SK-N-SH (cell line): Measurements from ENCODE around the gene PIGM. TPM values are rescaled to one million over a fixed set of nuclear protein-coding genes. Genes with fewer than 3 reads are reported as not detected.

ENCODE experiments used
- CTCF ChIA-PET: fragments of 300-600, 350-600 bp; formaldehyde crosslinking; extraction: SDS; loops from one replicate; lab custom pipeline; 2021; lab: Yijun Ruan, JAX
- POLR2A ChIA-PET: fragments of 350-600 bp; sonication (Branson Sonifier 250); formaldehyde crosslinking; extraction: SDS; loops from one replicate; lab custom pipeline; 2020; ENCODE audit warnings: antibody characterized with exemption, inconsistent platforms; lab: Yijun Ruan, JAX
- DNase-seq: peaks from one replicate; pipeline ENCODE4 v3.0.0; 2012
- H2AFZ ChIP-seq: fragments of 200-600 bp; sonication (generic); 2 replicates; pipeline ENCODE4 v1.8.1; 2016; ENCODE audit warnings: antibody characterized with exemption, mild to moderate bottlenecking, low read depth
- H3F3A ChIP-seq: fragments of 200-600 bp; sonication (generic); replicated peaks from 2 replicates; pipeline ENCODE3; 2016; ENCODE audit warnings: antibody characterized with exemption, mild to moderate bottlenecking; ENCODE audit not compliant: insufficient read depth
- H3K27ac ChIP-seq, 2 experiments: fragments of 200-500 bp in 1 of 2; fragments of 200-600 bp in 1 of 2; sonication (Bioruptor generic) in 1 of 2; sonication (generic), shearing (Covaris generic) in 1 of 2; 2 replicates each; pipeline versions ENCODE4 v1.5.1 to v1.6.1; 2014 to 2016; ENCODE audit warnings: low read depth in 2 of 2, inconsistent platforms in 1 of 2, low read length in 1 of 2, mild to moderate bottlenecking in 1 of 2, mixed read lengths in 1 of 2
- H3K27me3 ChIP-seq: fragments of 200-600 bp; sonication (generic), shearing (Covaris generic); 2 replicates; pipeline ENCODE4 v1.6.1; 2016; ENCODE audit warnings: mixed run types; ENCODE audit not compliant: insufficient read depth
- H3K36me3 ChIP-seq, 2 experiments: fragments of 200-500 bp in 1 of 2; fragments of 200-600 bp in 1 of 2; sonication (Bioruptor generic) in 1 of 2; sonication (generic) in 1 of 2; replicated peaks in 1 of 2; 2 replicates each; pipeline versions ENCODE3 to v1.5.1; 2014 to 2016; ENCODE audit warnings: low read length in 1 of 2, mild to moderate bottlenecking in 1 of 2; ENCODE audit not compliant: insufficient read depth in 2 of 2, control insufficient read depth in 1 of 2
- H3K4me1 ChIP-seq, 2 experiments: fragments of 200-500 bp in 1 of 2; fragments of 200-600 bp in 1 of 2; sonication (Bioruptor generic) in 1 of 2; sonication (generic), shearing (Covaris generic) in 1 of 2; 2 replicates each; pipeline versions ENCODE4 v1.5.1 to v1.6.1; 2014 to 2016; ENCODE audit warnings: low read depth in 1 of 2, low read length in 1 of 2, mixed run types in 1 of 2; ENCODE audit not compliant: insufficient read depth in 2 of 2, control insufficient read depth in 1 of 2
- H3K4me2 ChIP-seq: fragments of 200-600 bp; sonication (generic), shearing (Covaris generic); 2 replicates; pipeline ENCODE4 v1.6.1; 2017; ENCODE audit warnings: mixed run types
- H3K4me3 ChIP-seq, 2 experiments: fragments of 200-500 bp in 1 of 2; fragments of 200-600 bp in 1 of 2; sonication (Bioruptor generic) in 1 of 2; sonication (generic), shearing (Covaris generic) in 1 of 2; 2 replicates each; pipeline versions ENCODE4 v1.5.1 to v1.8.1; 2014 to 2016; ENCODE audit warnings: low read depth in 2 of 2, inconsistent platforms in 1 of 2, low read length in 1 of 2, mild to moderate bottlenecking in 1 of 2, mixed read lengths in 1 of 2, moderate library complexity in 1 of 2
- H3K79me2 ChIP-seq: fragments of 200-600 bp; sonication (generic); 2 replicates; pipeline ENCODE4 v1.8.1; 2017; ENCODE audit warnings: mild to moderate bottlenecking; ENCODE audit not compliant: insufficient read depth
- H3K9ac ChIP-seq: fragments of 200-600 bp; sonication (generic); 2 replicates; pipeline ENCODE4 v1.6.1; 2017; ENCODE audit warnings: mixed run types
- H3K9me2 ChIP-seq: fragments of 200-600 bp; sonication (generic); 2 replicates; pipeline ENCODE4 v1.6.1; 2017; ENCODE audit warnings: mixed run types
- H3K9me3 ChIP-seq: fragments of 200-600 bp; sonication (generic); 2 replicates; pipeline ENCODE4 v1.6.1; 2017; ENCODE audit warnings: mixed run types, mild to moderate bottlenecking, moderate library complexity
- H4K20me1 ChIP-seq: fragments of 200-600 bp; sonication (generic); 2 replicates; pipeline ENCODE4 v1.6.1; 2017; ENCODE audit warnings: mild to moderate bottlenecking, mixed run types; ENCODE audit not compliant: insufficient read depth
- CHD2 ChIP-seq: fragments of 150-350 bp; IDR thresholded peaks from 2 replicates; pipeline ENCODE4 v1.6.1; 2018; ENCODE audit warnings: low read length; ENCODE audit not compliant: partially characterized antibody
- EZH2phosphoT487 ChIP-seq: fragments of 200-600 bp; sonication (generic); IDR thresholded peaks from 2 replicates; pipeline ENCODE4 v1.6.1; 2017; ENCODE audit warnings: low read depth, mixed run types, mild to moderate bottlenecking, antibody characterized with exemption, moderate library complexity, borderline replicate concordance
- FOXJ3 ChIP-seq: sonication (generic); formaldehyde crosslinking; IDR thresholded peaks from 2 replicates; pipeline ENCODE4 v1.5.1; 2020; ENCODE audit warnings: mild to moderate bottlenecking, missing genetic modification reagents
- FOXM1 ChIP-seq: IDR thresholded peaks from 2 replicates; pipeline ENCODE4 v1.4.0; 2012; ENCODE audit warnings: low read depth, mild to moderate bottlenecking
- GABPA ChIP-seq: IDR thresholded peaks from 2 replicates; pipeline ENCODE4 v1.4.0; 2012; ENCODE audit warnings: low read depth, mild to moderate bottlenecking
- GATA2 ChIP-seq: sonication (generic); formaldehyde crosslinking; IDR thresholded peaks from 2 replicates; pipeline ENCODE4 v1.5.0; 2020; ENCODE audit warnings: mild to moderate bottlenecking, missing genetic modification reagents
- SIN3A ChIP-seq: IDR thresholded peaks from 2 replicates; pipeline ENCODE4 v1.6.1; 2012; ENCODE audit warnings: low read depth, mild to moderate bottlenecking, low read length, moderate library complexity, borderline replicate concordance
- SMC3 ChIP-seq: IDR thresholded peaks from 2 replicates; pipeline ENCODE4 v1.6.1; 2012; ENCODE audit warnings: low read depth, low read length, improper control_type of control experiment
- TAF1 ChIP-seq: IDR thresholded peaks from 2 replicates; pipeline ENCODE4 v1.6.1; 2012; ENCODE audit warnings: low read depth, mild to moderate bottlenecking, low read length, moderate library complexity, borderline replicate concordance
- TCF12 ChIP-seq: IDR thresholded peaks from 2 replicates; pipeline ENCODE4 v1.4.0; 2012
- TEAD4 ChIP-seq: IDR thresholded peaks from 2 replicates; pipeline ENCODE4 v1.4.0; 2012; ENCODE audit warnings: mild to moderate bottlenecking, borderline replicate concordance; ENCODE audit not compliant: insufficient read depth
- WGBS: methylation state at CpG from one replicate; pipeline ENCODE4 v1.1.6; 2017; ENCODE audit warnings: low lambda C conversion rate; 5-methylcytosine and 5-hydroxymethylcytosine counted together
- polyA plus RNA-seq, 3 experiments: library from polyadenylated mRNA; depleted of rRNA; stranded (reverse); fragments of >200 nt; gene quantifications; 2 replicates each; pipeline ENCODE4 v1.2.3, GENCODE V29; 2012
- TF ChIP-seq, protein P1 (sequence below): IDR thresholded peaks from 2 replicates; pipeline ENCODE4 v1.4.0; 2012; ENCODE audit warnings: low read depth, borderline replicate concordance
- TF ChIP-seq, protein P2 (sequence below): fragments of 150-350 bp; IDR thresholded peaks from 2 replicates; pipeline ENCODE4 v1.6.1; 2016; ENCODE audit warnings: mild to moderate bottlenecking, low read depth, low read length
- TF ChIP-seq, protein P3 (sequence below): IDR thresholded peaks from 2 replicates; pipeline ENCODE4; 2012
- TF ChIP-seq, protein P4 (sequence below): IDR thresholded peaks from 2 replicates; pipeline ENCODE4 v1.4.0; 2012; ENCODE audit warnings: low read depth, borderline replicate concordance

The PIGM gene
- polyA plus RNA-seq, 1 of the 3 experiments (the other 2 are of a cell fraction): 4.0 TPM

DNA sequence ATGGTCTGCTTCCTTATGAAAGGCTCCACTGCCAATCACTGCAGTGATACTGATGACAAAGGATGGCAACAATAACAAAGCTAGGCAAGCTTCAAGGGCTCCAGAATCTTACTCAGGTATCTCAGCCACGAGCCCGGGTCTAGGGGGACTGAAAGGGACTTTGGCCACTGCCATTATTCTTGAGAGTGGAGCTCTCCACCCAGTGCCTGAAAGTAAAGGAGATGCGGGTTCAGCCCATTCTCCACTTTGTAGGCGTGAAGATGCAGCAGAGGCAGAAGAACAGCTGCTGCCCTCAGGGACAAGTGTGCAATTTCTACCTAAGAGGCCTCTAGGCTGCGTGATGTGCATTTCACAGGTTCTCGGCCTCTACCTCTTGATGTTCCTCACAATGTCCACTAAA, 46.3 kb downstream of the PIGM start (continued):
- TF ChIP-seq GATA2 (CRISPR knock-in tag): no peak
- no peak for TF ChIP-seq TEAD4

DNA sequence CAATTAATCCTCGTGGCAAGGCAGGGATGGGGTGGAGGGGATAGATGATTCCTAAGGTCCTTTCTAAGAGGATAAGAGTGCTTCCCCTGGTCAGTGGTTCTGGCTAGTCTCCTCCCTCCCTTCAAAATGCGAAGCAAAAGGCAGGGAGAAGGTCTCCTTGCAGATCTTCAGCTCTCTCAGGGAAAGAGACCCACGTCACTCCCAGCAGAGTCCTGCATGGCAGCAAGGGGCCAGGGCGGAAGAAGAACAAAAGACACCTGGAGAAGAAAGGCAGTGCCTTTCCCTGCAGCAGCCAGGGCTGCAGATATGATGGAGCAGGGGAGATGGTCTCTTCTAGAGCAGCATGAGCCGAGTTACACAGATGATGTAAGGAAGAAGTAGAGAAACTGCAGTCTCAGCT, 48.1 kb downstream of the PIGM start:
- ChIA-PET CTCF (interaction anchor here (1.0 to 5.0 kb wide), 3 partner anchors 11 to 63 kb away, joined by 3 to 41 read pairs (median 4); no protein-coding TSS in a partner anchor), POLR2A (no interaction called here)
- Histone ChIP-seq H2AFZ (no peak overlapping the region), H3K9me3 (no peaks in the 10 kb centered on the region), H3K36me3 (no peaks in the 10 kb centered on the region), H3K4me3 (no peak overlapping the region), H3K4me2 (no peak overlapping the region), H3K9me2 (no peaks in the 10 kb centered on the region), H3F3A (no peaks in the 10 kb centered on the region), H3K9ac (no peak overlapping the region), H3K27ac (no peak overlapping the region), H4K20me1 (no peaks in the 10 kb centered on the region), H3K4me1 (no peaks in the 10 kb centered on the region), H3K27me3 (peaks cover 29% of the 10 kb centered on the region; the same call in 1 of the 2 replicates), H3K79me2 (no peaks in the 10 kb centered on the region)
- DNase-seq: no peak
- 9% methylated on average over 5 of the region's 5 CpGs for WGBS
- TF ChIP-seq FOXJ3 (CRISPR knock-in tag) (no peak), CHD2 (no peak), GABPA (no peak), FOXM1 (no peak), TCF12 (no peak), TEAD4 (no peak), GATA2 (CRISPR knock-in tag) (no peak)
- TF ChIP-seq, protein P1, sequence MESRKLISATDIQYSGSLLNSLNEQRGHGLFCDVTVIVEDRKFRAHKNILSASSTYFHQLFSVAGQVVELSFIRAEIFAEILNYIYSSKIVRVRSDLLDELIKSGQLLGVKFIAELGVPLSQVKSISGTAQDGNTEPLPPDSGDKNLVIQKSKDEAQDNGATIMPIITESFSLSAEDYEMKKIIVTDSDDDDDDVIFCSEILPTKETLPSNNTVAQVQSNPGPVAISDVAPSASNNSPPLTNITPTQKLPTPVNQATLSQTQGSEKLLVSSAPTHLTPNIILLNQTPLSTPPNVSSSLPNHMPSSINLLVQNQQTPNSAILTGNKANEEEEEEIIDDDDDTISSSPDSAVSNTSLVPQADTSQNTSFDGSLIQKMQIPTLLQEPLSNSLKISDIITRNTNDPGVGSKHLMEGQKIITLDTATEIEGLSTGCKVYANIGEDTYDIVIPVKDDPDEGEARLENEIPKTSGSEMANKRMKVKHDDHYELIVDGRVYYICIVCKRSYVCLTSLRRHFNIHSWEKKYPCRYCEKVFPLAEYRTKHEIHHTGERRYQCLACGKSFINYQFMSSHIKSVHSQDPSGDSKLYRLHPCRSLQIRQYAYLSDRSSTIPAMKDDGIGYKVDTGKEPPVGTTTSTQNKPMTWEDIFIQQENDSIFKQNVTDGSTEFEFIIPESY: no peak

DNA sequence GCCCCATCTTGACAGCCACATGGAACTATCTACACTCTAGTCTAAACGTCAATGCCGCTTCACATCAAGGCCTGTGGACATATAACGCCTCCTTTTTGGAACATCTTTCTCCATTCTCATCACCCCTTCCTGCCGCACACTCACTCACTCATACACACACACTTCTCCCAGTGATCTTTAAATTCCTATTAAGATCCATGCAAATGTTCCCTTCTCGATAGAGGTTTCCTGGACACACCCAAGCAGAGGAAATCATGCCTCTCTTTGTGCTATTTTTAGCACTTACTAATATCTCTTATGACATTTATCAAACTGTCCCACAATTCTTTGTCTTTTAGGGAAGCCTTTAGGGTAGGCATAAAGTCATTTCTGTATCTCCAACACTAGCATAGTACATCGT, 49.5 kb downstream of the PIGM start:
- no peak overlapping the region for H3K27ac ChIP-seq
- H3K4me2 ChIP-seq: no peak overlapping the region
- DNase-seq: no peak
- no peaks in the 10 kb centered on the region for H3K9me2 ChIP-seq
- H3K9me3 ChIP-seq: no peaks in the 10 kb centered on the region
- H3K79me2 ChIP-seq: no peaks in the 10 kb centered on the region
- no peaks in the 10 kb centered on the region for H3F3A ChIP-seq
- H4K20me1 ChIP-seq: no peaks in the 10 kb centered on the region
- H3K36me3 ChIP-seq: no peaks in the 10 kb centered on the region
- H2AFZ ChIP-seq: no peak overlapping the region
- TF ChIP-seq GATA2 (CRISPR knock-in tag): no peak
- no peak for TF ChIP-seq SMC3
- TF ChIP-seq TCF12: no peak
- TF ChIP-seq TAF1: no peak
- TF ChIP-seq, protein P2, sequence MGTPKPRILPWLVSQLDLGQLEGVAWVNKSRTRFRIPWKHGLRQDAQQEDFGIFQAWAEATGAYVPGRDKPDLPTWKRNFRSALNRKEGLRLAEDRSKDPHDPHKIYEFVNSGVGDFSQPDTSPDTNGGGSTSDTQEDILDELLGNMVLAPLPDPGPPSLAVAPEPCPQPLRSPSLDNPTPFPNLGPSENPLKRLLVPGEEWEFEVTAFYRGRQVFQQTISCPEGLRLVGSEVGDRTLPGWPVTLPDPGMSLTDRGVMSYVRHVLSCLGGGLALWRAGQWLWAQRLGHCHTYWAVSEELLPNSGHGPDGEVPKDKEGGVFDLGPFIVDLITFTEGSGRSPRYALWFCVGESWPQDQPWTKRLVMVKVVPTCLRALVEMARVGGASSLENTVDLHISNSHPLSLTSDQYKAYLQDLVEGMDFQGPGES: no peak
- no peak for TF ChIP-seq EZH2phosphoT487
- TF ChIP-seq GABPA: no peak
- TF ChIP-seq, protein P3, sequence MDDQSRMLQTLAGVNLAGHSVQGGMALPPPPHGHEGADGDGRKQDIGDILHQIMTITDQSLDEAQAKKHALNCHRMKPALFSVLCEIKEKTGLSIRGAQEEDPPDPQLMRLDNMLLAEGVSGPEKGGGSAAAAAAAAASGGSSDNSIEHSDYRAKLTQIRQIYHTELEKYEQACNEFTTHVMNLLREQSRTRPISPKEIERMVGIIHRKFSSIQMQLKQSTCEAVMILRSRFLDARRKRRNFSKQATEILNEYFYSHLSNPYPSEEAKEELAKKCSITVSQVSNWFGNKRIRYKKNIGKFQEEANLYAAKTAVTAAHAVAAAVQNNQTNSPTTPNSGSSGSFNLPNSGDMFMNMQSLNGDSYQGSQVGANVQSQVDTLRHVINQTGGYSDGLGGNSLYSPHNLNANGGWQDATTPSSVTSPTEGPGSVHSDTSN: no peak
- no peak for TF ChIP-seq SIN3A
- TF ChIP-seq, protein P4, sequence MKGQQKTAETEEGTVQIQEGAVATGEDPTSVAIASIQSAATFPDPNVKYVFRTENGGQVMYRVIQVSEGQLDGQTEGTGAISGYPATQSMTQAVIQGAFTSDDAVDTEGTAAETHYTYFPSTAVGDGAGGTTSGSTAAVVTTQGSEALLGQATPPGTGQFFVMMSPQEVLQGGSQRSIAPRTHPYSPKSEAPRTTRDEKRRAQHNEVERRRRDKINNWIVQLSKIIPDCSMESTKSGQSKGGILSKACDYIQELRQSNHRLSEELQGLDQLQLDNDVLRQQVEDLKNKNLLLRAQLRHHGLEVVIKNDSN: no peak
- no peak overlapping the region for H3K9ac ChIP-seq
- CTCF ChIA-PET: interaction anchor here (5.0 kb wide), 1 partner anchor 25 kb away, joined by 41 read pairs; no protein-coding TSS in a partner anchor
- WGBS: 45% methylated on average over 5 of the region's 6 CpGs
- POLR2A ChIA-PET: no interaction called here
- no peaks in the 10 kb centered on the region for H3K4me1 ChIP-seq
- peaks cover 43% of the 10 kb centered on the region; the same call in 1 of the 2 replicates for H3K27me3 ChIP-seq
- H3K4me3 ChIP-seq: no peak overlapping the region
